Kidney epithelial cell (primary cell): ENCODE measurements around the gene ZBTB43. TPM values are rescaled to one million over a fixed set of nuclear protein-coding genes. Genes with fewer than 3 reads are reported as not detected.
"Not testable (repeated sequence)": the region's sequence is repeated elsewhere in the genome, so short reads cannot be mapped to it uniquely, and the experiment has no call there.

Experiments used
- DNase-seq: peaks from one replicate; pipeline ENCODE4 v3.0.0-alpha.2; 2010; ENCODE audit warnings: low read depth
- H3K27me3 ChIP-seq: 2 replicates; pipeline ENCODE4 v1.6.0; 2011; ENCODE audit warnings: low read length; ENCODE audit not compliant: control insufficient read depth, insufficient read depth
- H3K36me3 ChIP-seq: 2 replicates; pipeline ENCODE4 v1.5.1; 2011; ENCODE audit warnings: low read length; ENCODE audit not compliant: control insufficient read depth, insufficient read depth
- H3K4me3 ChIP-seq: 2 replicates; pipeline ENCODE4 v1.5.1; 2011; ENCODE audit warnings: low read depth, mild to moderate bottlenecking, control low read depth, low read length
- CTCF ChIP-seq: IDR thresholded peaks from 2 replicates; pipeline ENCODE4 v1.5.1; 2011; ENCODE audit warnings: mild to moderate bottlenecking, moderate library complexity, low read length, control low read depth, inconsistent platforms; ENCODE audit not compliant: insufficient read depth, poor library complexity, severe bottlenecking
- total RNA-seq: library from RNA; depleted of rRNA; stranded (reverse); fragments of >200 nt; gene quantifications from 2 replicates; pipeline ENCODE4 v1.2.3, GENCODE V29; 2015

The ZBTB43 gene
- total RNA-seq, 1 donor from 2014 or later = 11.8 TPM

GRCh38 chr9:126781186-126782052, 23.4 kb upstream of the ZBTB43 start:
- no peak for DNase-seq
- peak; percentile 86 for TF ChIP-seq CTCF
- H3K4me3 ChIP-seq = no peak overlapping the region
- H3K36me3 ChIP-seq = no peaks in the 10 kb centered on the region
- H3K27me3 ChIP-seq = peaks cover 7% of the 10 kb centered on the region

DNA sequence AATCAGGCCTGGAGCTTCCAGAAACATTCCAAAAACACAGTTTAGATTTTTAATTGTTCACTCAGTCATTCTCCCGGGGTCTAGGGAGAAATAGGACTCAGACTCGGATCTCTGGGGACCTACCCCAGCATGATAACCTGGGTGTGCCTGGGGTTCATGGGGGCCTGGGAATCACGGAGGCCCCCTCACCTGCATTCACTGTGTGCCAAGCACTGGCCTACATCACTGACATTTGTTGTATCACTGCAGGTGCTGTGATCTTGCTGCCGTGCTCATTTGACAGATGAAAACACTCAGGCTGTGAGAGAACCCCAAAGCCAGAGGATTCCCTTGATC, 22.8 kb upstream of the ZBTB43 start:
- no peak for DNase-seq
- H3K4me3 ChIP-seq = no peak overlapping the region
- no peak for TF ChIP-seq CTCF

GRCh38 chr9:126783949-126784348, 20.9 kb upstream of the ZBTB43 start:
- TF ChIP-seq CTCF = no peak
- Histone ChIP-seq H3K27me3 (peaks cover 7% of the 10 kb centered on the region), H3K36me3 (no peaks in the 10 kb centered on the region), H3K4me3 (no peak overlapping the region)
- no peak for DNase-seq

More for the DNA sequence above, 22.8 kb upstream of the ZBTB43 start:
- Histone ChIP-seq H3K36me3 (no peaks in the 10 kb centered on the region), H3K27me3 (peaks cover 7% of the 10 kb centered on the region)

- no peak for TF ChIP-seq CTCF
- Histone ChIP-seq H3K4me3 (no peak overlapping the region), H3K36me3 (no peaks in the 10 kb centered on the region), H3K27me3 (peaks cover 7% of the 10 kb centered on the region)
- no peak for DNase-seq
These were observed 20.4 kb upstream of the ZBTB43 start for GRCh38 chr9:126784401-126784800.

- DNase-seq, H3K27me3 ChIP-seq, H3K36me3 ChIP-seq, H3K4me3 ChIP-seq: not testable (repeated sequence)
These were observed 20.0 kb upstream of the ZBTB43 start for GRCh38 chr9:126784841-126785240.

GRCh38 chr9:126788046-126788445, 16.8 kb upstream of the ZBTB43 start:
- no peak overlapping the region for H3K4me3 ChIP-seq
- no peak for DNase-seq
- no peaks in the 10 kb centered on the region for H3K27me3 ChIP-seq
- H3K36me3 ChIP-seq = no peaks in the 10 kb centered on the region
- TF ChIP-seq CTCF = no peak
